Fibroblast of lung (primary cell): ENCODE measurements around the gene RGS5.

Experiments used
- EZH2 ChIP-seq: IDR thresholded peaks from 2 replicates; pipeline ENCODE4 v1.5.1; 2012; ENCODE audit warnings: low read length, control low read depth, mild to moderate bottlenecking; ENCODE audit errors: missing control alignments
- TF ChIP-seq, protein P1 (sequence below), 2 donors: IDR thresholded peaks in 1 of 2; conservative IDR thresholded peaks in 1 of 2; 1 replicate in 1 of 2; 2 replicates in 1 of 2; pipeline ENCODE4 v1.5.1; 2011 to 2012; ENCODE audit warnings: low read length in 2 of 2, control low read depth in 1 of 2, inconsistent platforms in 1 of 2, low read depth in 1 of 2, mild to moderate bottlenecking in 1 of 2

- TF ChIP-seq, protein P1, sequence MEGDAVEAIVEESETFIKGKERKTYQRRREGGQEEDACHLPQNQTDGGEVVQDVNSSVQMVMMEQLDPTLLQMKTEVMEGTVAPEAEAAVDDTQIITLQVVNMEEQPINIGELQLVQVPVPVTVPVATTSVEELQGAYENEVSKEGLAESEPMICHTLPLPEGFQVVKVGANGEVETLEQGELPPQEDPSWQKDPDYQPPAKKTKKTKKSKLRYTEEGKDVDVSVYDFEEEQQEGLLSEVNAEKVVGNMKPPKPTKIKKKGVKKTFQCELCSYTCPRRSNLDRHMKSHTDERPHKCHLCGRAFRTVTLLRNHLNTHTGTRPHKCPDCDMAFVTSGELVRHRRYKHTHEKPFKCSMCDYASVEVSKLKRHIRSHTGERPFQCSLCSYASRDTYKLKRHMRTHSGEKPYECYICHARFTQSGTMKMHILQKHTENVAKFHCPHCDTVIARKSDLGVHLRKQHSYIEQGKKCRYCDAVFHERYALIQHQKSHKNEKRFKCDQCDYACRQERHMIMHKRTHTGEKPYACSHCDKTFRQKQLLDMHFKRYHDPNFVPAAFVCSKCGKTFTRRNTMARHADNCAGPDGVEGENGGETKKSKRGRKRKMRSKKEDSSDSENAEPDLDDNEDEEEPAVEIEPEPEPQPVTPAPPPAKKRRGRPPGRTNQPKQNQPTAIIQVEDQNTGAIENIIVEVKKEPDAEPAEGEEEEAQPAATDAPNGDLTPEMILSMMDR (conservative IDR thresholded peaks at IDR 0.05 in 1 of 2, IDR thresholded peaks at IDR 0.05 in 1 of 2; ENCODE audit: low read depth in 1 of 2, low read length in 2 of 2) = no peak
- no peak for TF ChIP-seq EZH2
These were observed 108.5 kb downstream of the RGS5 start for GRCh38 chr1:163094182-163094581.
